HEK293T (cell line): Measurements from ENCODE around the gene ATG3.
"Not testable (repeated sequence)": the region's sequence is repeated elsewhere in the genome, so short reads cannot be mapped to it uniquely, and the experiment has no call there.

Experiments used
- CTCF ChIA-PET: fragments of 350-600 bp; formaldehyde crosslinking; extraction: SDS; loops from one replicate; lab custom pipeline; 2021; ENCODE audit warnings: antibody characterized with exemption, inconsistent platforms; lab: Yijun Ruan, JAX
- POLR2A ChIA-PET: fragments of 350-600 bp; formaldehyde crosslinking; extraction: SDS; loops from one replicate; lab custom pipeline; 2020; ENCODE audit warnings: antibody characterized with exemption, inconsistent platforms; lab: Yijun Ruan, JAX
- DNase-seq: peaks from one replicate; pipeline ENCODE4 v3.0.0; 2012; ENCODE audit warnings: mixed read lengths; ENCODE audit errors: extremely low spot score
- ARNT ChIP-seq: fragments of 450-650 bp; IDR thresholded peaks from 2 replicates; pipeline ENCODE4 v1.6.1; 2017; ENCODE audit warnings: mild to moderate bottlenecking
- BHLHE40 ChIP-seq: fragments of 450-650 bp; IDR thresholded peaks from 2 replicates; pipeline ENCODE4 v1.6.1; 2016; ENCODE audit warnings: mild to moderate bottlenecking, moderate library complexity, borderline replicate concordance
- CTBP1 ChIP-seq: fragments of 450-650 bp; IDR thresholded peaks from 2 replicates; pipeline ENCODE4 v1.6.1; 2016; ENCODE audit warnings: borderline replicate concordance
- ELF4 ChIP-seq: fragments of 450-650 bp; IDR thresholded peaks from 2 replicates; pipeline ENCODE4 v1.6.1; 2017; ENCODE audit warnings: antibody characterized with exemption
- FOXA1 ChIP-seq: fragments of 450-650 bp; IDR thresholded peaks from 2 replicates; pipeline ENCODE4 v1.6.1; 2016; ENCODE audit warnings: mild to moderate bottlenecking
- FOXK2 ChIP-seq: fragments of 450-650 bp; IDR thresholded peaks from 2 replicates; pipeline ENCODE4 v1.6.1; 2016; ENCODE audit warnings: mild to moderate bottlenecking
- FOXM1 ChIP-seq: fragments of 450-650 bp; IDR thresholded peaks from 2 replicates; pipeline ENCODE4 v1.6.1; 2017; ENCODE audit warnings: mild to moderate bottlenecking, borderline replicate concordance
- HDGF ChIP-seq: fragments of 450-650 bp; IDR thresholded peaks from 2 replicates; pipeline ENCODE4 v1.6.1; 2017; ENCODE audit warnings: antibody characterized with exemption, borderline replicate concordance
- L3MBTL2 ChIP-seq: fragments of 450-650 bp; conservative IDR thresholded peaks from 2 replicates; pipeline ENCODE4 v1.6.1; 2016; ENCODE audit warnings: mild to moderate bottlenecking
- LEF1 ChIP-seq: fragments of 450-650 bp; IDR thresholded peaks from 2 replicates; pipeline ENCODE4 v1.6.1; 2017; ENCODE audit warnings: mild to moderate bottlenecking, borderline replicate concordance
- NFRKB ChIP-seq: fragments of 450-650 bp; IDR thresholded peaks from 2 replicates; pipeline ENCODE4 v1.6.1; 2016; ENCODE audit warnings: mild to moderate bottlenecking, moderate library complexity
- SP1 ChIP-seq: fragments of 450-650 bp; IDR thresholded peaks from 2 replicates; pipeline ENCODE4 v1.6.1; 2017
- SUZ12 ChIP-seq: fragments of 450-650 bp; IDR thresholded peaks from 2 replicates; pipeline ENCODE4 v1.6.1; 2016; ENCODE audit warnings: mild to moderate bottlenecking
- TARDBP ChIP-seq: fragments of 450-650 bp; IDR thresholded peaks from 2 replicates; pipeline ENCODE4 v1.6.1; 2016
- ZNF384 ChIP-seq: fragments of 450-650 bp; IDR thresholded peaks from 2 replicates; pipeline ENCODE4 v1.6.1; 2016
- TF ChIP-seq, protein P1 (sequence below): fragments of 450-650 bp; IDR thresholded peaks from 2 replicates; pipeline ENCODE4 v1.6.1; 2016

The ATG3 gene

DNA sequence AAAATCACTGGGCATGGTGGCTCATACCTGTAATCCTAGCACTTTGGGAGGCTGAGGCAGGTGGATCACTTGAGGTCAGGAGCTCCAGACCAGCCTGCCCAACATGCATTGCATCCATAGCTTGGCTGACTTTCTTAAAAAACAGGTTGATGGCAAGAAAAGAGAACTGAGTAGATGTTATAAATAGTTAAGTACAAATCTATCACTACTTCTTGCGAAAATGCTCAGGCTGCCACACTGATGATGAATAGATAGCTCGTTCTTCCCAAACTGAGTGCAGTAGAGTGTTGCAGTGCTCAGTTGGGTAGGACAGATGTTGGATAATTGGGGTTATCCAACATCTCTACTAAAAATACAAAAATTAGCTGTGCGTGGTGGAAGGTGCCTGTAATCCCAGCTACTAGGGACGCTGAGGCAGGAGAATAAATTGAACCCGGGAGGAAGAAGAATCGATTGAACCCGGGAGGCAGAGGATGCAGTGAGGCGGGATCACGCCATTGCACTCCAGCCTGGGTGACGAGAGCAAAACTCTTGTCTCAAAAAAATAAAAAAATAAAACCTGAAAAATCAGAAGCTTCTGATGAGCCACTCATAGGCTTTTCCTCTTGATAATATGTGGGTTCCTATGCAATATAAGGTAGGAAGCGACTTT lies 63.7 kb downstream of the ATG3 start:
- DNase-seq, result no peak
- ChIA-PET CTCF (no interaction called here), POLR2A (no interaction called here)
- TF ChIP-seq BHLHE40 (no peak), FOXK2 (no peak), SP1 (no peak), TARDBP (no peak), FOXM1 (no peak), HDGF (no peak), CTBP1 (no peak), NFRKB (no peak), ZNF384 (no peak), L3MBTL2 (no peak), SUZ12 (no peak)

GRCh38 chr3:112496366-112497067 lies 65.2 kb downstream of the ATG3 start:
- CTCF ChIA-PET, result no interaction called here
- TF ChIP-seq BHLHE40 (no peak), SUZ12 (no peak), TARDBP (no peak), FOXK2 (no peak), LEF1 (no peak), FOXM1 (no peak), NFRKB (no peak), HDGF (no peak), FOXA1 (no peak), ZNF384 (no peak), L3MBTL2 (no peak), ELF4 (no peak), ARNT (no peak), SP1 (no peak), CTBP1 (no peak)
- TF ChIP-seq, protein P1, sequence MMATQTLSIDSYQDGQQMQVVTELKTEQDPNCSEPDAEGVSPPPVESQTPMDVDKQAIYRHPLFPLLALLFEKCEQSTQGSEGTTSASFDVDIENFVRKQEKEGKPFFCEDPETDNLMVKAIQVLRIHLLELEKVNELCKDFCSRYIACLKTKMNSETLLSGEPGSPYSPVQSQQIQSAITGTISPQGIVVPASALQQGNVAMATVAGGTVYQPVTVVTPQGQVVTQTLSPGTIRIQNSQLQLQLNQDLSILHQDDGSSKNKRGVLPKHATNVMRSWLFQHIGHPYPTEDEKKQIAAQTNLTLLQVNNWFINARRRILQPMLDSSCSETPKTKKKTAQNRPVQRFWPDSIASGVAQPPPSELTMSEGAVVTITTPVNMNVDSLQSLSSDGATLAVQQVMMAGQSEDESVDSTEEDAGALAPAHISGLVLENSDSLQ, result no peak
- no peak for DNase-seq

GRCh38 chr3:112494448-112494767 lies 67.4 kb downstream of the ATG3 start:
- DNase-seq, POLR2A ChIA-PET: not testable (repeated sequence)
- CTCF ChIA-PET, result interaction anchor here (0.6 kb wide), 1 partner anchor 1408 kb away, joined by 3 read pairs; no protein-coding TSS in a partner anchor

More at GRCh38 chr3:112496366-112497067, 65.2 kb downstream of the ATG3 start:
- POLR2A ChIA-PET, result no interaction called here

DNA sequence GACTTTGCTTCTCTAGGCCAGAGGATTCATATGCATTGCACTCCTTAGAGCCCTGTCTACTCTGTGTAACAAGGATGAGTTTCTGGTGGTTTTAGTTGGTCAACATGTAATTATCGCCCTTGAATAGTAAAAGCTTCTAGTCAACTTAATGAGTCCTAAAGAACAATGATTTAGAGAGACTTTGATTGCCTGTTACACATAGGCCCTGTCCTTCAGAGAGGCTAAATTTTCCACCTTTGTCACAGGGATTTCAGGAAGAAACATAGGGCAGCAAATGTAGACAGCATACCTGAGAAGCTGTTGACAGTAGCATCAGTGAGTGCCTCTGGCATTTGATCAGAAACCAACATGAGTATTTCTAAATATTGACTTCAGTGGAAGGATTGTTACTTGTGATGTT lies 69.6 kb downstream of the ATG3 start:
- ChIA-PET POLR2A (no interaction called here), CTCF (no interaction called here)
- no peak for DNase-seq
- TF ChIP-seq L3MBTL2, result no peak
- TF ChIP-seq, protein P1, result no peak
- TF ChIP-seq CTBP1, result no peak
- no peak for TF ChIP-seq FOXM1
- TF ChIP-seq NFRKB, result no peak
- TF ChIP-seq LEF1, result no peak
- TF ChIP-seq FOXA1, result no peak
- TF ChIP-seq BHLHE40, result no peak
- no peak for TF ChIP-seq SP1
- no peak for TF ChIP-seq ZNF384
- TF ChIP-seq HDGF, result no peak
- no peak for TF ChIP-seq TARDBP
- no peak for TF ChIP-seq ARNT
- no peak for TF ChIP-seq FOXK2
- no peak for TF ChIP-seq ELF4
- TF ChIP-seq SUZ12, result no peak

- POLR2A ChIA-PET, result no interaction called here
- DNase-seq, result no peak
- TF ChIP-seq SP1 (no peak), SUZ12 (no peak), ZNF384 (no peak), TARDBP (no peak), BHLHE40 (no peak), ELF4 (no peak), FOXM1 (no peak), HDGF (no peak), L3MBTL2 (no peak), CTBP1 (no peak), LEF1 (no peak), NFRKB (no peak), ARNT (no peak), FOXK2 (no peak), FOXA1 (no peak)
- TF ChIP-seq, protein P1, result no peak
- CTCF ChIA-PET, result no interaction called here
Observed at GRCh38 chr3:112491373-112491772, 70.4 kb downstream of the ATG3 start.

GRCh38 chr3:112489674-112490479 lies 71.9 kb downstream of the ATG3 start:
- DNase-seq, result no peak
- TF ChIP-seq BHLHE40, result no peak
- no peak for TF ChIP-seq L3MBTL2
- TF ChIP-seq, protein P1, result no peak
- TF ChIP-seq CTBP1, result no peak
- TF ChIP-seq FOXA1, result no peak
- no peak for TF ChIP-seq SP1
- no peak for TF ChIP-seq FOXK2
- no peak for TF ChIP-seq ARNT
- no peak for TF ChIP-seq TARDBP
- no peak for TF ChIP-seq SUZ12
- TF ChIP-seq HDGF, result no peak
- TF ChIP-seq ZNF384, result no peak
- ChIA-PET POLR2A (no interaction called here), CTCF (no interaction called here)
